ENCODE data around the gene PSMC2. TPM values are rescaled to one million over a fixed set of nuclear protein-coding genes. Genes with fewer than 3 reads are reported as not detected.

Gene PSMC2
- polyA plus RNA-seq, 1 donor (not counting 4 experiments of a cell fraction or from before 2014, with no cell fraction given): 240 TPM

- Histone ChIP-seq H3K9me3 (ENCODE audit: control insufficient read depth, low read depth, low read length) (no peaks in the 10 kb centered on the region), H3K79me2 (ENCODE audit: control insufficient read depth, insufficient read depth, low read length) (no peaks in the 10 kb centered on the region), H3K36me3 (ENCODE audit: control insufficient read depth in 2 of 2, extremely low read depth in 1 of 2, insufficient read depth in 2 of 2, low read length in 2 of 2) (no peaks in the 10 kb centered on the region), H3K4me1 (ENCODE audit: control insufficient read depth, extremely low read depth, insufficient read depth, low read length) (no peaks in the 10 kb centered on the region), H3K27me3 (ENCODE audit: control insufficient read depth, extremely low read depth, insufficient read depth, low read length) (no peaks in the 10 kb centered on the region), H3K4me3 (ENCODE audit: control insufficient read depth in 2 of 3, extremely low read depth in 1 of 3, insufficient read depth in 2 of 3, low read depth in 1 of 3, low read length in 3 of 3) (no peak overlapping the region), H2AFZ (ENCODE audit: control insufficient read depth, low read length) (no peak overlapping the region), H3K9me1 (ENCODE audit: control insufficient read depth, extremely low read depth, insufficient read depth, low read length) (no peaks in the 10 kb centered on the region), H4K20me1 (ENCODE audit: control insufficient read depth, extremely low read depth, insufficient read depth, low read length) (no peaks in the 10 kb centered on the region), H3K4me2 (ENCODE audit: control insufficient read depth, extremely low read depth, insufficient read depth, low read depth, low read length) (no peak overlapping the region), H3K9ac (ENCODE audit: control insufficient read depth, extremely low read depth, insufficient read depth, low read length) (no peak overlapping the region), H3K27ac (ENCODE audit: control insufficient read depth, insufficient read depth, low read length) (no peak overlapping the region)
- FAIRE-seq: no peak
- no peak for DNase-seq (ENCODE audit: low read depth, low spot score)
- no peak for TF ChIP-seq EZH2 (IDR thresholded peaks at IDR 0.05; ENCODE audit: low read length)
- TF ChIP-seq CTCF (optimal IDR thresholded peaks at IDR 0.05 in 1 of 3, IDR thresholded peaks at IDR 0.05 in 1 of 3, conservative IDR thresholded peaks at IDR 0.05 in 1 of 3; ENCODE audit: extremely low read depth in 1 of 3, insufficient read depth in 2 of 3, low read length in 3 of 3): no peak
- dilution Hi-C loops (cut with MboI; ENCODE audit: extremely low pct_ligation_motif_present, low sequenced_read_pairs): no loop called here
These were observed 70.8 kb downstream of the PSMC2 start for GRCh38 chr7:103418241-103418640.

Small RNA genes lying within 50 kb of the gene (small RNA-seq; reads per million reads assigned to genes)
- gene RPS29P16 (ENCODE audit: insufficient read length in 3 of 3, low read depth in 3 of 3, low replicate concordance in 1 of 3): 0 reads per million in 3 experiments

Other genes with a start within 250 kb of the PSMC2 start
- gene NAPEPLD, start 198.5 kb upstream of the PSMC2 start, polyA plus RNA-seq: 2.6 to 3.8 TPM (median 3.4 TPM) in 3 replicates
- gene PMPCB, start 50.2 kb upstream of the PSMC2 start, polyA plus RNA-seq: 43.6 to 79.2 TPM (median 61.2 TPM) in 3 replicates
- 14.2 to 25.8 TPM (median 17.6 TPM) in 3 replicates for gene DNAJC2, start 2.9 kb upstream of the PSMC2 start, polyA plus RNA-seq
- gene SLC26A5, start 98.6 kb downstream of the PSMC2 start, polyA plus RNA-seq: not detected in 3 replicates

Measured in keratinocyte (primary cell).